Fibroblast of gingiva (primary cell): ENCODE measurements around the gene ATG4A.

Experiments
- DNase-seq: peaks from one replicate; pipeline ENCODE4 v3.0.0-alpha.2; 2011; ENCODE audit warnings: low read depth

Gene ATG4A

GRCh38 chrX:108168961-108169740 lies 77.6 kb downstream of the ATG4A start:
- no peak for DNase-seq

- no peak for DNase-seq
Measured at GRCh38 chrX:108169768-108170167, 78.2 kb downstream of the ATG4A start.

DNA sequence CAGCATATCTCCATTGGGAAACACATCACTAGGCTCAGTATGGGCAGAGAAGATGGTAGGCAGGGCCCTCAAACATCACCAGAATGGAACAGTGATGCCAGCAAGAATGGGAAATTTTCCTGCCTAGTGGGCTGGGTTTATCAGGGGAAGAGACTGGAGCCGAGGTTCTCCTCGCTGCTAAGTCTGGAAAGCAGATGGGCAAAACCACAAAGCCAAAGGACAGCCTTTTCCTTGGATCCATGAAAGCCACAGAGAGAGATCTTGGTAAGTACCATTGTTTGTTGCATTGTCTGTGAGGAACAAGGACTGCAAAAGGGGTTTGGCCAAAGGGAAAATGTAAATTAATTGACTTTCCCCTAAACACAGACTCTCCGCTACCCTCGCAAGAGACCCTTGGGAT lies 80.1 kb downstream of the ATG4A start:
- no peak for DNase-seq

DNA sequence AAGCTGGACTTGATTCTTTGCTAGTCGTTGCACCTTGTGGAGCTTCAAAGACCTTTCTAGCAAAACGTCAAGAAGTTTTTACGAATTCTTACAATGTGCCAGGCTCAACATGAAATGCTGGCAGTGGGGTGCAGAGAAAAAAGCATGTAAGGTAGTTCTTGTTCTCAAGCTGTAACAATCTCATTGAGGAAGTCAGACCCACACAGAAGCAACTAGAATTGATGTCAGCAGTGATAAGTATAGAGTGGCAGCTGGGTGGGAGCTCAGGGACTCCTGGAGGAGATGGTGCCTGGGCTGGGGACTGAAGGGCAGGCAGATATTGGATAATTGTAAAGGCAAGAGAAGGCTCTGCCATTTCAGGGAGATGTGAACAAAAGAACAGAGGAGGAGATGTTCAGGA lies 82.3 kb downstream of the ATG4A start:
- no peak for DNase-seq

DNA sequence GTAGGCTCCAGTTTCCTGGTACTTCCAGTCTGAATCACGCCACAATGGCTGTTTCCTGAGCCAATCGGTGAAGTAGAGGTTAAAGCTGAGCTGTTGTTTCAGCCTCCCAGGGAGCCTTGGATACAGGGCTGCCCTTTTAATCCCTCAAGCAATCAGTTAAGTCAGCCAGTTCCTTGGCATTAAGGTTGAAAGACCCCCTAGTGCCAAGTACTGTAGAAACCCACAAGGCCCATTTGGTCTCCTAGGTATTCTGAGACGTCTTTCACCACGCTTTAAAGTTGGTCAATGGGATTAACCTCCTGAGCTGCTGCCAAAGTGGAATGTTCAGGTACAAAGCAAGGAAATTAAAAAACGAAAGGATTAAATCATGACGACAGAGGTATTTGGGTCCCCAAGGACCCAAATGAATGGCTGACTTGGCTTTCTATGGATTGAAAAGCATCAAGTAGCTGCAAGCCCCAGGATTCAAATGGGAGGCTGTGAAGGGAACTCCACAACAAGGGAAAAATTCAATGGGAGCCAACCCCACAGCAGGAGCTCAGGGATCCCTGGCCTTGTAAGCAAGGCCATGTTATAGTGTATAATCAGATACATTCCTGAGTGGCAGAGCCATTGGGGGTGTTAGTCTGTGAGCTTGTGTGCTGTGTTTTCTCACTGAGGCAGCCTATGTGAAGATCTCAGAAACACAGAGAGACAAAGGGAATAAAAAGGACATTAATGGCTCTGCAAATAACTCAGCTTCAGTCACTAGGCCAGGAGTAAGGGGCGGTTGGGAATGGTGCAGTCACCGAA lies 86.0 kb downstream of the ATG4A start:
- DNase-seq: no peak

DNA sequence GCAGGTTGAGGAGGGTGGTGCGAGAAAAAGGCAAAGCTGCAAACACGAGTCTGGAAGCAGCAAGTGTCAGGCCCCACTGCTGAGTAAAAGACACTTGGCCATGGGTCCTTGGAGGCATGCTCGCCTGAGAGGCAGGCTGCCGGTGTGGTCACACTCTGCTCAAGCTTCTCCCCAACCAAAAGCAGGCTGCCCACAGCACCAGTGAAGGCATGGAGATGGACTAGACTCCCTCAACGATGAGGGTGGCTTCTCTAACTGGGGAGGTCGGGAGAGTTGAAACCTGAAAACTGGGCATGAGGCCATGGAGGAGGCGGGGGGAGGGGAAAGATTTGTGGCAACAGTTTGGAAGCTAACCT lies 86.5 kb downstream of the ATG4A start:
- DNase-seq: no peak

DNA sequence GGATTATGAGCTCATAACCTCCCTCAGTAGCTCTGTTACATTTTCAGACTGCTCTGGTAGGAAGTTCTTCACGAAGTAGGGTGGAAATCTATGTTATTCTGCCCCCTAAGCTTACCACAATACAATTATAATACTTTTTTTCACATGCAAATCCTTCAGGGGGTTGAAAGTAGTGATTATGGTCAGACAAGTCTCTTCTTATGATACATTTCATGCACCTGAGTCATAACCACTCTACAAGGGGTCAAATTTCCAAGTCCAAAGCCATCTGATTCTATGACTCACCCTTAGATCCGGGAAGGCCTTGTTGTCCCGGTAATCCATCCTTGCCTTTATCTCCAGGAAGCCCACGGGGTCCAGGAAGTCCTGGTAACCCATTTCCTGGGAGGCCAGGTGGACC lies 95.2 kb downstream of the ATG4A start:
- peak; percentile 58 for DNase-seq

DNA sequence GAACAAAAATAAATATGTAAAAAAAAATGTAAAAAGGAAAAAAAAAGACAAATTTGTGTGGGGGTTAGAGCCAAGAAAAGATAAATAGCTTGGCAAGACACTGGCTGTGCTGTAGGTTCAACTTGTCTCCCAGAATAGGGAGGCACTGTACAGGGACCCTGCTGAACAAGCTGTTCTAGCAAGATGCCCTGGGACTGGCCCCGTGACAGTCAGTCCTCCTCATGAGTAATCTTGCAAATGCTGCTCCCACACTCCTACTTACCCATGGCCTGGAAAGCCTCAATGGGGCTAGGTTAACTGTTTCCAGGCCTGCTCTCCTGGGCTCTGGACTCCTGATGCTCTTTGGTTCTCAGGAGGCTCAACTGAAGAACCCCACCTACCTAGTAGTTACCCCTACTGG lies 106.8 kb downstream of the ATG4A start:
- DNase-seq: peak; percentile 43

GRCh38 chrX:108199041-108199440 lies 107.5 kb downstream of the ATG4A start:
- peak; percentile 12 for DNase-seq

DNA sequence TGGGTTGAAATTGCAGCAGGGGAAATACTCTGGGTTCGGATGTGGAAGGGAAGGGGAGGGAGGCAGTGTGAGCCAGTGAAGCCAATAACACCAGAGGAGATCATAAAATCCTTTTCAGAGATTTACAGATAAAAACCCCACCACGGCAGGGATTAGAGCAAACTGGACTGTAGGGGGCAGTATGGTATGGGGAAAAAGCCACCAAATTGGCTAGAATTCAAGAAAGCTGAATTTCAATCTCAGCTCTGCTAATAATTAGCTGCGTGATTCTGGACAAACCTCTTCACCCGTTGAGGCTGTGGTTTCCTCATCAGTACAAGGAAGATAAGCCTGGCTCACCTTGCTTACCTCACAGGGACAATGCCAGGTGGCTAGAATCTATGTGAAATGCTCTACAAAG lies 108.1 kb downstream of the ATG4A start:
- peak; percentile 14 for DNase-seq

- no peak for DNase-seq
Measured at GRCh38 chrX:108203540-108203939, 112.0 kb downstream of the ATG4A start.
